GM18909 (cell line): Measurements from ENCODE around the gene SMYD4.
"Not testable (repeated sequence)": the region's sequence is repeated elsewhere in the genome, so short reads cannot be mapped to it uniquely, and the experiment has no call there.

Experiments used
- ATAC-seq: cut with Tn5 transposase; IDR thresholded peaks from one replicate; pipeline ENCODE4 v1.9.1; 2021; ENCODE audit warnings: mild to moderate bottlenecking; ENCODE audit not compliant: unreplicated experiment, poor library complexity

Gene SMYD4

GRCh38 chr17:1758807-1759206, 70.9 kb downstream of the SMYD4 start:
- no peak for ATAC-seq

GRCh38 chr17:1755827-1756262, 73.9 kb downstream of the SMYD4 start:
- no peak for ATAC-seq

- ATAC-seq, result no peak
Measured at GRCh38 chr17:1755252-1755826, 74.4 kb downstream of the SMYD4 start.

GRCh38 chr17:1754430-1755112, 75.1 kb downstream of the SMYD4 start:
- ATAC-seq, result no peak

GRCh38 chr17:1753767-1754429, 75.8 kb downstream of the SMYD4 start:
- no peak for ATAC-seq

GRCh38 chr17:1752425-1753262, 77.1 kb downstream of the SMYD4 start:
- ATAC-seq, result no peak

GRCh38 chr17:1750628-1751027, 79.1 kb downstream of the SMYD4 start:
- no peak for ATAC-seq

GRCh38 chr17:1746975-1747543, 82.6 kb downstream of the SMYD4 start:
- no peak for ATAC-seq

- no peak for ATAC-seq
Measured at GRCh38 chr17:1745513-1746020, 84.1 kb downstream of the SMYD4 start.

GRCh38 chr17:1744551-1745512, 84.9 kb downstream of the SMYD4 start:
- no peak for ATAC-seq

- ATAC-seq, result no peak
Measured at GRCh38 chr17:1743088-1743439, 86.6 kb downstream of the SMYD4 start.

- ATAC-seq, result no peak
Measured at GRCh38 chr17:1742371-1743087, 87.2 kb downstream of the SMYD4 start, which contains the start of gene SERPINF2. TSS of gene SERPINF2 (plus strand) at chr17:1742871. CDS start at chr17:1744996, 2,125 bp downstream.

- ATAC-seq, result not testable (repeated sequence)
Measured at GRCh38 chr17:1741899-1742298, 87.8 kb downstream of the SMYD4 start.

- ATAC-seq, result no peak
Measured at GRCh38 chr17:1737531-1738291, 92.0 kb downstream of the SMYD4 start.

- ATAC-seq, result no peak
Measured at GRCh38 chr17:1736348-1737281, 93.1 kb downstream of the SMYD4 start.

GRCh38 chr17:1735834-1736347, 93.8 kb downstream of the SMYD4 start:
- ATAC-seq, result no peak
